PC-9 (cell line): Measurements from ENCODE around the gene TSHR. TPM values are rescaled to one million over a fixed set of nuclear protein-coding genes. Genes with fewer than 3 reads are reported as not detected.
"Not testable (repeated sequence)": the region's sequence is repeated elsewhere in the genome, so short reads cannot be mapped to it uniquely, and the experiment has no call there.

Experiments
- BruUV-seq: library from RNA; stranded (reverse); fragments of 400-500 nt; replicated peaks from 2 replicates; lab custom pipeline; 2021; lab: Mats Ljungman, UMichigan
- CTCF ChIA-PET: fragments of 300-600 bp; sonication (Branson Sonifier 250); formaldehyde crosslinking; loops from one replicate; lab custom pipeline; 2022; ENCODE audit warnings: antibody characterized with exemption; lab: Charles Lee
- POLR2A ChIA-PET: fragments of 300-600 bp; sonication (Branson Sonifier 250); formaldehyde crosslinking; loops from one replicate; lab custom pipeline; 2022; ENCODE audit warnings: antibody characterized with exemption; ENCODE audit not compliant: unreplicated experiment; lab: Charles Lee
- DNase-seq, 2 experiments: peaks; one replicate each; pipeline versions ENCODE4 v3.0.0 to v3.0.0-alpha.2; 2015 to 2022; ENCODE audit warnings: mixed read lengths in 1 of 2
- H2AFZ ChIP-seq: fragments of 200-600 bp; sonication (generic); 2 replicates; pipeline ENCODE4 v1.8.1; 2017; ENCODE audit warnings: antibody characterized with exemption
- H3F3A ChIP-seq: fragments of 200-600 bp; sonication (generic); 2 replicates; pipeline ENCODE4 v1.8.1; 2017; ENCODE audit warnings: antibody characterized with exemption, mild to moderate bottlenecking, low read depth; ENCODE audit not compliant: insufficient read depth
- H3K27ac ChIP-seq: fragments of 200-600 bp; sonication (generic); 2 replicates; pipeline ENCODE4 v1.6.1; 2016; ENCODE audit warnings: mixed run types
- H3K27me3 ChIP-seq: fragments of 200-600 bp; sonication (generic); 2 replicates; pipeline ENCODE4 v1.6.1; 2016; ENCODE audit warnings: low read depth, mixed run types; ENCODE audit not compliant: insufficient read depth
- H3K36me3 ChIP-seq: fragments of 200-600 bp; sonication (generic); 2 replicates; pipeline ENCODE4 v1.6.1; 2016; ENCODE audit warnings: low read depth, mixed run types
- H3K4me1 ChIP-seq: fragments of 200-600 bp; sonication (generic); replicated peaks from 2 replicates; pipeline ENCODE4 v1.6.1; 2016; ENCODE audit warnings: mixed run types; ENCODE audit not compliant: insufficient read depth
- H3K4me2 ChIP-seq: fragments of 200-600 bp; sonication (generic); 2 replicates; pipeline ENCODE4 v1.6.1; 2017; ENCODE audit warnings: mixed run types
- H3K4me3 ChIP-seq: fragments of 200-600 bp; sonication (generic); 2 replicates; pipeline ENCODE4 v1.6.1; 2016; ENCODE audit warnings: mixed run types
- H3K79me2 ChIP-seq: fragments of 200-600 bp; sonication (generic); 2 replicates; pipeline ENCODE4 v1.6.1; 2017; ENCODE audit warnings: low read depth, mixed run types
- H3K9me2 ChIP-seq: fragments of 200-600 bp; sonication (generic); 2 replicates; pipeline ENCODE4 v1.8.1; 2017; ENCODE audit warnings: mild to moderate bottlenecking; ENCODE audit not compliant: insufficient read depth
- H3K9me3 ChIP-seq: fragments of 200-600 bp; sonication (generic); 2 replicates; pipeline ENCODE4 v1.8.1; 2016; ENCODE audit warnings: low read depth; ENCODE audit not compliant: insufficient read depth
- H4K20me1 ChIP-seq: fragments of 200-600 bp; sonication (generic); 2 replicates; pipeline ENCODE4 v1.8.1; 2017; ENCODE audit not compliant: insufficient read depth
- EZH2 ChIP-seq: fragments of 200-600 bp; sonication (generic); IDR thresholded peaks from 2 replicates; pipeline ENCODE4 v1.8.0; 2017; ENCODE audit warnings: antibody characterized with exemption, low read depth
- intact Hi-C: fragments of 100-400 bp; cut with micrococcal nuclease; formaldehyde crosslinking; loops from one replicate; pipeline ENCODE4 v1.10.0; 2022; ENCODE audit not compliant: unreplicated experiment
- total RNA-seq: library from RNA; stranded (reverse); gene quantifications from 2 replicates; pipeline ENCODE4 v1.2.3, GENCODE V29; 2021
- TF ChIP-seq, protein P1 (sequence below): fragments of 200-600 bp; sonication (generic); conservative IDR thresholded peaks from 2 replicates; pipeline ENCODE4 v1.6.1; 2017; ENCODE audit warnings: mixed run types, antibody characterized with exemption, mild to moderate bottlenecking, moderate library complexity

Gene TSHR
- total RNA-seq, 1 experiment from 2014 or later: not detected

DNA sequence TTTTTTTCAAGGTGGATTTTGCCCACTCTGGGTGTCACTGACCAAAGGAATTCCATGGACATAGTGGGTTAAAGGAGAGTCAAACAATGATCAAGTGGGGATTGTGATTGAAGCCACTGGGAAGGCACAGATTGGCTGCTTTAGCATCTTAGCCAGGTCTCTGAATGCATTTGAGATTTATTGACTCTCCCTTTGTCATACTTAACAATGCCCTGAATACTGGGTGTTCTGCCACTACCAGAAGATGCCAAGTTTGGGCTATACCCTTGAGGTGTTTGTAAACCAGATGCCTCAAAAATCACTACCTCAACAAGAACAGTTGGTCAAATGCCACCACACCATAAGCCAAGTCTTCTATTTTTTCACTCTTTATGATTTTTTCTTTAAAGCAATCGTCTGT lies 150.5 kb downstream of the TSHR start:
- Histone ChIP-seq H3K9me3 (0 out of 2 replicates have a peak, but pooled peaks cover 3% of the 10 kb centered on the region), H3K27ac (no peak overlapping the region), H3K4me3 (no peak overlapping the region), H3K79me2 (no peaks in the 10 kb centered on the region), H3F3A (no peaks in the 10 kb centered on the region), H3K4me2 (no peak overlapping the region), H2AFZ (no peak overlapping the region), H3K9me2 (no peaks in the 10 kb centered on the region), H3K36me3 (no peaks in the 10 kb centered on the region), H4K20me1 (no peaks in the 10 kb centered on the region), H3K27me3 (no peaks in the 10 kb centered on the region), H3K4me1 (no peaks in the 10 kb centered on the region)
- POLR2A ChIA-PET: no interaction called here
- intact Hi-C loops: no loop called here
- no TSS peak for BruUV-seq
- TF ChIP-seq, protein P1, sequence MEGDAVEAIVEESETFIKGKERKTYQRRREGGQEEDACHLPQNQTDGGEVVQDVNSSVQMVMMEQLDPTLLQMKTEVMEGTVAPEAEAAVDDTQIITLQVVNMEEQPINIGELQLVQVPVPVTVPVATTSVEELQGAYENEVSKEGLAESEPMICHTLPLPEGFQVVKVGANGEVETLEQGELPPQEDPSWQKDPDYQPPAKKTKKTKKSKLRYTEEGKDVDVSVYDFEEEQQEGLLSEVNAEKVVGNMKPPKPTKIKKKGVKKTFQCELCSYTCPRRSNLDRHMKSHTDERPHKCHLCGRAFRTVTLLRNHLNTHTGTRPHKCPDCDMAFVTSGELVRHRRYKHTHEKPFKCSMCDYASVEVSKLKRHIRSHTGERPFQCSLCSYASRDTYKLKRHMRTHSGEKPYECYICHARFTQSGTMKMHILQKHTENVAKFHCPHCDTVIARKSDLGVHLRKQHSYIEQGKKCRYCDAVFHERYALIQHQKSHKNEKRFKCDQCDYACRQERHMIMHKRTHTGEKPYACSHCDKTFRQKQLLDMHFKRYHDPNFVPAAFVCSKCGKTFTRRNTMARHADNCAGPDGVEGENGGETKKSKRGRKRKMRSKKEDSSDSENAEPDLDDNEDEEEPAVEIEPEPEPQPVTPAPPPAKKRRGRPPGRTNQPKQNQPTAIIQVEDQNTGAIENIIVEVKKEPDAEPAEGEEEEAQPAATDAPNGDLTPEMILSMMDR: no peak
- TF ChIP-seq EZH2: no peak
- DNase-seq: no peak
- CTCF ChIA-PET: no interaction called here

DNA sequence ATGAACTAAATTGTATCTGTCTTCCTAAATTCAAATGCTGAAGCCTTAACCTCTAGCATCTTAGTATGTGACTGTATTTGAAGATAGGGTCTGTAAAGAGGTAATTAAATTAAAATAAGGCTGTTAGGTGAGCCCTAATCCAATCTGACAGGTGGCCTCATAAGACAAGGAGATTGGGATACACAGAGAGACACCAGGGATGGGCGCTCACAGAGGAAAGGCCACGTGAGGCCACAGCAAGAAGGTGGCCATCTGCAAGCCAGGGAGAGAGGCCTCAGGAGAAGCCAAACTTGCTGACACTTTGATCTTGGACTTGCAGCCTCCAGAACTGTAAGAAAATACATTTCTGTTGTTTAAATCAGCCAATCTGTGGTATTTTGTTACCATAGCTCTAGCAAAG lies 154.8 kb downstream of the TSHR start:
- ChIA-PET POLR2A (no interaction called here), CTCF (no interaction called here)
- Histone ChIP-seq H3K4me2 (no peak overlapping the region), H3K79me2 (no peaks in the 10 kb centered on the region), H4K20me1 (no peaks in the 10 kb centered on the region), H3K27ac (no peak overlapping the region), H3K9me3 (0 out of 2 replicates have a peak, but pooled peaks cover 3% of the 10 kb centered on the region), H3F3A (no peaks in the 10 kb centered on the region), H3K36me3 (no peaks in the 10 kb centered on the region), H3K27me3 (no peaks in the 10 kb centered on the region), H3K4me1 (no peaks in the 10 kb centered on the region), H2AFZ (no peak overlapping the region), H3K4me3 (no peak overlapping the region), H3K9me2 (no peaks in the 10 kb centered on the region)
- intact Hi-C loops: no loop called here
- DNase-seq: no peak
- no TSS peak for BruUV-seq
- TF ChIP-seq, protein P1: no peak
- TF ChIP-seq EZH2: no peak

DNA sequence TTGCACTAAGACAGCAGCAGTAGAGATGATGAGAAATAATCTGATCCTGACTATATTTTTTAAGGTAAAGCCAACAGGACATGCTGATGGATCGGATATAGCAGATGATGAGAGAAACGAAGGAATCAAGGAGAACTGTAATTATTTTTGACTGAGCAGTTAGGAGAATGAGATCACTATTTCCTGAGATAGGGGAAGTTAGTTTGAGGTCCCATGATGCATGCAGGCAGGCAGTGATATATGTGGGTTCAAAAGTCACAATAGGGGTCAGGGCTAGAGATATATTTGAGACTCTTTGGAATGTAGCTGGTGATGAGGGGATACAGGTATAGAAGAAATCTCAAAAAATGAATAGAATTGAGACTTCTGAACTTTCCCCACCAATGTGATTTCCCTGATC lies 157.8 kb downstream of the TSHR start:
- ChIA-PET POLR2A (no interaction called here), CTCF (no interaction called here)
- intact Hi-C loops: no loop called here
- Histone ChIP-seq H3K4me3 (no peak overlapping the region), H3K4me1 (no peaks in the 10 kb centered on the region), H3K27me3 (no peaks in the 10 kb centered on the region), H3K27ac (no peak overlapping the region), H3K9me3 (no peaks in the 10 kb centered on the region), H3K4me2 (no peak overlapping the region), H2AFZ (no peak overlapping the region), H3K9me2 (no peaks in the 10 kb centered on the region), H4K20me1 (no peaks in the 10 kb centered on the region), H3K79me2 (no peaks in the 10 kb centered on the region), H3F3A (no peaks in the 10 kb centered on the region), H3K36me3 (no peaks in the 10 kb centered on the region)
- BruUV-seq: no TSS peak
- TF ChIP-seq, protein P1: no peak
- no peak for TF ChIP-seq EZH2
- no peak for DNase-seq

DNA sequence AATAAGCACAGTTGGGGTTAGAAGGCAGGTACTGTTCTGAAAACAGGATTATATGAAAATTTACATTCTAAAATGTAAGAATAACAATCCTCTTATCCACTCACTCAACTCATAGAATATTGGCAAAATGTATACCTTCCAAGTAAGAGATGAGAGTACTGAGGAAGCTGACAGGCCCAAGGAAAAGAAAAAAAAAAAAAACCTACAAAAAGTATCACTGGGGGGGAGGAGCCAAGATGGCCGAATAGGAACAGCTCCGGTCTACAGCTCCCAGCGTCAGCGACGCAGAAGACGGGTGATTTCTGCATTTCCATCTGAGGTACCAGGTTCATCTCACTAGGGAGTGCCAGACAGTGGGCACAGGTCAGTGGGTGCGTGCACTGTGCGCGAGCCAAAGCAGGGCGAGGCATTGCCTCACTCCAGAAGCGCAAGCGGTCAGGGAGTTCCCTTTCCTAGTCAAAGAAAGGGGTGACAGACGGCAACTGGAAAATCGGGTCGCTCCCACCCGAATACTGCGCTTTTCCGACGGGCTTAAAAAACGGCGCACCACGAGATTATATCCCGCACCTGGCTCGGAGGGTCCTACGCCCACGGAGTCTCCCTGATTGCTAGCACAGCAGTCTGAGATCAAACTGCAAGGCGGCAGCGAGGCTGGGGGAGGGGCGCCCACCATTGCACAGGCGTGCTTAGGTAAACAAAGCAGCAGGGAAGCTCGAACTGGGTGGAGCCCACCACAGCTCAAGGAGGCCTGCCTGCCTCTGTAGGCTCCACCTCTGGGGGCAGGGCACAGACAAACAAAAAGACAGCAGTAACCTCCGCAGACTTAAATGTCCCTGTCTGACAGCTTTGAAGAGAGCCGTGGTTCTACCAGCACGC lies 158.8 kb downstream of the TSHR start:
- H4K20me1 ChIP-seq, BruUV-seq, DNase-seq, H2AFZ ChIP-seq, H3K9me3 ChIP-seq, H3K36me3 ChIP-seq, H3K4me3 ChIP-seq, intact Hi-C loops, POLR2A ChIA-PET, H3K79me2 ChIP-seq, H3F3A ChIP-seq, H3K27ac ChIP-seq, H3K9me2 ChIP-seq, CTCF ChIA-PET, H3K27me3 ChIP-seq, H3K4me1 ChIP-seq, H3K4me2 ChIP-seq: not testable (repeated sequence)
